ENCODE measurements around the gene OR56A1. TPM values are rescaled to one million over a fixed set of nuclear protein-coding genes. Genes with fewer than 3 reads are reported as not detected.

Gene OR56A1
- polyA plus RNA-seq, 1 experiment = not detected

DNA sequence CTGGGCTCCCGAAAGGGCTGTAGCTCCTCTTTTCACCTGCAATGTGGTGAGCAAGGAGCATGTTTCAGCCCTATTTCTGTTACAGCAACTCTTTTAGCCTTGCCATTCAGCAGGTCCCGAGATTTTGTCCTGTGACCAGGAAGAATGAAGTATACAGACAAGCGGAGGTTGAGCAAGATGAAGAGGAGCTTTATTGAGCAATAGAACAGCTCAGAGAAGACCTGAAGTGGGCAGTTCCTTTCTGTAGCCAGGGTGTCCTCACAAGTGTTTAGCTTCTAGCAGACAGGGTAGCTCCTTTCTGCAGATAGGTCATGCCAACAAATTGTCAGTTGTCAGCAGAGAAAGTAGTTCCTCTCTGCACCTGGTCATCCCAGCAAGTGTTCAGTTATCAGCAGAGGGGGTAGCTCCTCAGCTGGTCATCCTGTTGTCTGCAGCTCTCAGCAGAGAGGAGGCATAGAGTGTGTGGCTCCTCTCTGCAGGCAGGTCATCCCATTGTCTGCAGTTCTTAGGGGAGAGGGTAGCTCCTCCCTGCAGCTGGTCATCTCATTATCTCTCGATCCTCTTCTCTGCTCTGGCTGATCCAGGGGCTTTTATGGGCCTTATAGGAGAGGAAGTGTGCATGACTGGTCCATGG lies 18.4 kb downstream of the OR56A1 start:
- no peaks in the 10 kb centered on the region for H3K36me3 ChIP-seq (ENCODE audit: control insufficient read depth, insufficient read depth, low read length)
- DNase-seq (ENCODE audit: low read depth) = no peak
- TF ChIP-seq, protein P1, sequence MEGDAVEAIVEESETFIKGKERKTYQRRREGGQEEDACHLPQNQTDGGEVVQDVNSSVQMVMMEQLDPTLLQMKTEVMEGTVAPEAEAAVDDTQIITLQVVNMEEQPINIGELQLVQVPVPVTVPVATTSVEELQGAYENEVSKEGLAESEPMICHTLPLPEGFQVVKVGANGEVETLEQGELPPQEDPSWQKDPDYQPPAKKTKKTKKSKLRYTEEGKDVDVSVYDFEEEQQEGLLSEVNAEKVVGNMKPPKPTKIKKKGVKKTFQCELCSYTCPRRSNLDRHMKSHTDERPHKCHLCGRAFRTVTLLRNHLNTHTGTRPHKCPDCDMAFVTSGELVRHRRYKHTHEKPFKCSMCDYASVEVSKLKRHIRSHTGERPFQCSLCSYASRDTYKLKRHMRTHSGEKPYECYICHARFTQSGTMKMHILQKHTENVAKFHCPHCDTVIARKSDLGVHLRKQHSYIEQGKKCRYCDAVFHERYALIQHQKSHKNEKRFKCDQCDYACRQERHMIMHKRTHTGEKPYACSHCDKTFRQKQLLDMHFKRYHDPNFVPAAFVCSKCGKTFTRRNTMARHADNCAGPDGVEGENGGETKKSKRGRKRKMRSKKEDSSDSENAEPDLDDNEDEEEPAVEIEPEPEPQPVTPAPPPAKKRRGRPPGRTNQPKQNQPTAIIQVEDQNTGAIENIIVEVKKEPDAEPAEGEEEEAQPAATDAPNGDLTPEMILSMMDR (IDR thresholded peaks at IDR 0.05; ENCODE audit: insufficient read depth, low read depth, low read length) = no peak
- POLR2A ChIA-PET = no interaction called here
- no peaks in the 10 kb centered on the region for H3K27me3 ChIP-seq (ENCODE audit: control insufficient read depth, insufficient read depth, low read length)
- H3K4me3 ChIP-seq (ENCODE audit: low read depth, low read length) = no peak overlapping the region
- CTCF ChIA-PET = interaction anchor here (1.2 to 1.5 kb wide), 2 partner anchors 11 to 351 kb away, joined by 3 to 5 read pairs; no protein-coding TSS in a partner anchor

DNA sequence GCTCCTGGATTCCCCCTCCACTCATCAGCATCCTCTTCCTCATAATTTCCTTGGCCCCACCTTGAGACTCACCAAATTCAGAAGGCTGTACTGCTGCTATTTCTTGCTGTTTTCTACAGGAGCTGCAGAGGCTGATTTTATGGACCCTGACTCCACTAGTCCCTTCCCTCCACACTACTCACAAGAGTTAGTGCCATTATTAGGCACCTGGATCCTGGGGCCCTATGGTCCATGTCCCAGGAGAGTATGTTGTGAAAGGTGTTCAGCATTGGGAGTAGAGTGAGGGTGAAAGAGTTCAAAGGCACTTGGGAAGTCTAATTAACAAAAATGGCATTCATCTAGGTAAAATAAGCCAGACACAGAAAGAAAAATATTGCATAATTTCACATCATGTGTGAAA lies 23.7 kb downstream of the OR56A1 start, which contains the start of gene OR56A4:
Gene OR56A4 (minus strand): TSS at position 101 of the 400 bp plus-strand sequence. CDS start 3,954 bp downstream, outside the sequence.
- Histone ChIP-seq H3K4me3 (ENCODE audit: low read depth, low read length) (no peak within 1 kb of the TSS), H3K36me3 (ENCODE audit: control insufficient read depth, insufficient read depth, low read length) (no peaks in the 10 kb centered on the region), H3K27me3 (ENCODE audit: control insufficient read depth, insufficient read depth, low read length) (no peaks in the 10 kb centered on the region)
- no peak for DNase-seq (ENCODE audit: low read depth)
- TF ChIP-seq, protein P1 (IDR thresholded peaks at IDR 0.05; ENCODE audit: insufficient read depth, low read depth, low read length) = no peak
- CTCF ChIA-PET = no interaction called here
- POLR2A ChIA-PET = no interaction called here

DNA sequence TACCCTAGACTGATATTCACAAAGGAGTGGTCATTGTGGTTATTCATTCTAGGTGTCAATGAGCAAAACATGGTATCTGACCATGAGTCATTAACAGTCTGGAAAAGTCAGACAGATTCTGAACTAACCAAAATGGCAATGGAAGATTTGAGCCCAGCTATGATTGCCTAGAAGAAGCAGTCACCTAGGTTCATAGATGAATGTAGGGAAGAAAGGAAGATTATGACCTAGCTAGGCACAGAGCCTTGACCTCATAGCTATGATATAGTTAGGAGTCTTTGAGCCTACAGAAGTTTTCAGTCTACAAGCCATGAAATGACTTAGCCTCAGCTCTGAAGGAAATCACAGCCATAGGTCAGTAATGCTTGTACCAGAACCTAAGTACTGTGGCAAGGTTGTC lies 24.2 kb downstream of the OR56A1 start:
- TF ChIP-seq, protein P1 (IDR thresholded peaks at IDR 0.05; ENCODE audit: insufficient read depth, low read depth, low read length) = no peak
- no peak overlapping the region for H3K4me3 ChIP-seq (ENCODE audit: low read depth, low read length)
- DNase-seq (ENCODE audit: low read depth) = no peak
- ChIA-PET POLR2A (no interaction called here), CTCF (no interaction called here)
- no peaks in the 10 kb centered on the region for H3K36me3 ChIP-seq (ENCODE audit: control insufficient read depth, insufficient read depth, low read length)
- H3K27me3 ChIP-seq (ENCODE audit: control insufficient read depth, insufficient read depth, low read length) = no peaks in the 10 kb centered on the region

DNA sequence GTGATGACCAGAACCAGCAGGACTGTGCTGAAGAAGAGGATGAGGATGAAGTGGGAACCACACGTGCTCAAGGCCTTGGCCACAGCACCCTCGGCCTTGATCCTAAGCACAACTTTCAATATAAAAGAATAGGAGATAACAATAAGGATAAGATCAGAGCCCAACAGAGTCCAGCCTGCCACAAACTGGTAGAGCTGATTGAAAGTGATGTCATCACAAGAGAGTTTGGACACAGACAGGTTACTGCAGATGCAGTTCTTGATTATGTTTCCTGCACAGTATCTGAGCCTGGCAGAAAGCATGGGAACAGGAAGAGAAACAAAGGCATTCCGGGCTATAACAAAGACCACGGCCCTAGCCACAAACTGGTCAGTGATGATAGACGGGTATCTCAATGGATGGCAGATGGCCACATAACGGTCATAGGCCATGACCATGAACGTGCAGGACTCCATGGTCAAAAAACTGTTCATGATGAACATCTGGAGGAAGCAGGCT lies 28.3 kb downstream of the OR56A1 start:
- ChIA-PET POLR2A (no interaction called here), CTCF (interaction anchor here (1.0 kb wide), 2 partner anchors 10 to 361 kb away, joined by 3 read pairs; no protein-coding TSS in a partner anchor)
- no peak for DNase-seq (ENCODE audit: low read depth)
- no peak overlapping the region for H3K4me3 ChIP-seq (ENCODE audit: low read depth, low read length)
- TF ChIP-seq, protein P1 (IDR thresholded peaks at IDR 0.05; ENCODE audit: insufficient read depth, low read depth, low read length) = no peak
- H3K27me3 ChIP-seq (ENCODE audit: control insufficient read depth, insufficient read depth, low read length) = no peaks in the 10 kb centered on the region
- H3K36me3 ChIP-seq (ENCODE audit: control insufficient read depth, insufficient read depth, low read length) = no peaks in the 10 kb centered on the region

DNA sequence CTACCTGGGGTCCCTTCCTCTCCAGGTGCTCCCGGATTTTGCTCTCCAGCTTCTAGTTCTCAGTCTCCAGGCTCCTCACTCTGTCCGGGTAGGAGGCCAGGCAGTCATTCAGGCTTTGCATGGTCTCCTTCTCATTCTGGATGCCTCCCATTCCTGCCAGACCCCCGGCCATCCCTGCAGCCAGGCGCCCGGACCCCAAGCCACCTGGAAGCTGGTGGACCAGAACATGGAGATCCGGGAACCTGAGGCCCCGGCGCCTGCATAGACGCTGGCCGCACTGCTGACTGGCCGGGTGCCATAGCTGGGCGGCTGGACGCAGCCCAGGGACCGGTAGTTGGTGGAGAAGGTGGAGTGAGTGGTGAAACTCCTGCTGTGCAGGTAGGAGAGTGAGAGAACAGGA lies 35.8 kb downstream of the OR56A1 start:
- ChIA-PET POLR2A (no interaction called here), CTCF (no interaction called here)
- no peak overlapping the region for H3K4me3 ChIP-seq (ENCODE audit: low read depth, low read length)
- TF ChIP-seq, protein P1 (IDR thresholded peaks at IDR 0.05; ENCODE audit: insufficient read depth, low read depth, low read length) = no peak
- H3K27me3 ChIP-seq (ENCODE audit: control insufficient read depth, insufficient read depth, low read length) = no peaks in the 10 kb centered on the region
- DNase-seq (ENCODE audit: low read depth) = no peak
- no peaks in the 10 kb centered on the region for H3K36me3 ChIP-seq (ENCODE audit: control insufficient read depth, insufficient read depth, low read length)

Data from BJ (cell line).